Measurements from ENCODE around the gene DUSP6. TPM values are rescaled to one million over a fixed set of nuclear protein-coding genes. Genes with fewer than 3 reads are reported as not detected.

Gene DUSP6
- polyA plus RNA-seq, 1 donor from 2014 or later, result 44.3 TPM

DNA sequence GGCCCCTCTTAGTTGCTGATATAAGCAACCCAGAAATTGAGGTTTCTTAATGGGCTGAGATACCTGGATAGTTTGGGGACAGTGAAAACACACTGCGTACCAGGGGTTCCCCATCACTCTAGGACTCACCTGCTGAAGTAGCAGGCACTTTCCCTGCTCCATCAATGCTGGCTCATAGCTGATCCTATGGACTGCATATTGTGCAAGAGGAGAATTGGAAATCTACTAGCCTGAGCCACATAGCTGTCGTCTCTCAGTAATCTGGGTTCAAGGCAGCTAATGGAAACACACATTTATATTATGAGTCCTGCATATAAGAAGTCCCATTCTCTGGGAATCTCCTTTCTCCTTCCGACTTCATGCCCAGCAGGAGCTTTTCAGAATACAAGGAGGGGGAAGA lies 7.3 kb upstream of the DUSP6 start:
- peaks cover 15% of the 10 kb centered on the region for H3K27me3 ChIP-seq (ENCODE audit: insufficient read depth, low read depth, low read length)
- H3K36me3 ChIP-seq (ENCODE audit: insufficient read depth, low read length), result no peaks in the 10 kb centered on the region
- H3K4me3 ChIP-seq (ENCODE audit: low read length), result no peak overlapping the region
- H3K9me2 ChIP-seq (ENCODE audit: insufficient read depth, low read length), result no peaks in the 10 kb centered on the region
- no peaks in the 10 kb centered on the region for H3K9me3 ChIP-seq (ENCODE audit: low read length)
- H3K9ac ChIP-seq (ENCODE audit: low read length), result no peak overlapping the region
- no peak overlapping the region for H2AFZ ChIP-seq (ENCODE audit: low read depth, low read length)
- no peak overlapping the region for H3K4me2 ChIP-seq (ENCODE audit: low read length)
- TF ChIP-seq EZH2 (IDR thresholded peaks at IDR 0.05; ENCODE audit: borderline replicate concordance, insufficient read depth, low read length, poor library complexity, severe bottlenecking), result no peak
- no peak for TF ChIP-seq REST (IDR thresholded peaks at IDR 0.05; ENCODE audit: borderline replicate concordance)
- no peak for TF ChIP-seq TAF1 (IDR thresholded peaks at IDR 0.05; ENCODE audit: low read depth)
- no peak for TF ChIP-seq EP300 (conservative IDR thresholded peaks at IDR 0.05; ENCODE audit: poor library complexity, severe bottlenecking)
- TF ChIP-seq MXI1 (conservative IDR thresholded peaks at IDR 0.05; ENCODE audit: poor library complexity, severe bottlenecking), result no peak
- no peak for TF ChIP-seq POLR2AphosphoS5 (IDR thresholded peaks at IDR 0.05)
- no peak for TF ChIP-seq RAD21 (conservative IDR thresholded peaks at IDR 0.05)
- TF ChIP-seq SMC3 (conservative IDR thresholded peaks at IDR 0.05; ENCODE audit: poor library complexity), result no peak
- TF ChIP-seq, protein P1, sequence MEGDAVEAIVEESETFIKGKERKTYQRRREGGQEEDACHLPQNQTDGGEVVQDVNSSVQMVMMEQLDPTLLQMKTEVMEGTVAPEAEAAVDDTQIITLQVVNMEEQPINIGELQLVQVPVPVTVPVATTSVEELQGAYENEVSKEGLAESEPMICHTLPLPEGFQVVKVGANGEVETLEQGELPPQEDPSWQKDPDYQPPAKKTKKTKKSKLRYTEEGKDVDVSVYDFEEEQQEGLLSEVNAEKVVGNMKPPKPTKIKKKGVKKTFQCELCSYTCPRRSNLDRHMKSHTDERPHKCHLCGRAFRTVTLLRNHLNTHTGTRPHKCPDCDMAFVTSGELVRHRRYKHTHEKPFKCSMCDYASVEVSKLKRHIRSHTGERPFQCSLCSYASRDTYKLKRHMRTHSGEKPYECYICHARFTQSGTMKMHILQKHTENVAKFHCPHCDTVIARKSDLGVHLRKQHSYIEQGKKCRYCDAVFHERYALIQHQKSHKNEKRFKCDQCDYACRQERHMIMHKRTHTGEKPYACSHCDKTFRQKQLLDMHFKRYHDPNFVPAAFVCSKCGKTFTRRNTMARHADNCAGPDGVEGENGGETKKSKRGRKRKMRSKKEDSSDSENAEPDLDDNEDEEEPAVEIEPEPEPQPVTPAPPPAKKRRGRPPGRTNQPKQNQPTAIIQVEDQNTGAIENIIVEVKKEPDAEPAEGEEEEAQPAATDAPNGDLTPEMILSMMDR (IDR thresholded peaks at IDR 0.05; ENCODE audit: poor library complexity, severe bottlenecking), result no peak
- no peaks in the 10 kb centered on the region for H4K20me1 ChIP-seq (ENCODE audit: insufficient read depth)
- no peaks in the 10 kb centered on the region for H3F3A ChIP-seq (ENCODE audit: insufficient read depth, low read length, poor library complexity, severe bottlenecking)
- H3K79me2 ChIP-seq (replicated peaks; ENCODE audit: insufficient read depth, low read length), result peaks cover 16% of the 10 kb centered on the region
- H3K27ac ChIP-seq (ENCODE audit: low read length), result no peak overlapping the region

- no peaks in the 10 kb centered on the region for H3K9me2 ChIP-seq (ENCODE audit: insufficient read depth, low read length)
- H2AFZ ChIP-seq (ENCODE audit: low read depth, low read length), result no peak overlapping the region
- no peak overlapping the region for H3K4me3 ChIP-seq (ENCODE audit: low read length)
- H3K9me3 ChIP-seq (ENCODE audit: low read length), result no peaks in the 10 kb centered on the region
- no peak overlapping the region for H3K9ac ChIP-seq (ENCODE audit: low read length)
- peaks cover 15% of the 10 kb centered on the region for H3K27me3 ChIP-seq (ENCODE audit: insufficient read depth, low read depth, low read length)
- H3K4me2 ChIP-seq (ENCODE audit: low read length), result no peak overlapping the region
- H3K36me3 ChIP-seq (ENCODE audit: insufficient read depth, low read length), result no peaks in the 10 kb centered on the region
- no peaks in the 10 kb centered on the region for H3F3A ChIP-seq (ENCODE audit: insufficient read depth, low read length, poor library complexity, severe bottlenecking)
- no peak for TF ChIP-seq RAD21 (conservative IDR thresholded peaks at IDR 0.05)
- TF ChIP-seq EP300 (conservative IDR thresholded peaks at IDR 0.05; ENCODE audit: poor library complexity, severe bottlenecking), result no peak
- no peak for TF ChIP-seq SMC3 (conservative IDR thresholded peaks at IDR 0.05; ENCODE audit: poor library complexity)
- TF ChIP-seq POLR2AphosphoS5 (IDR thresholded peaks at IDR 0.05), result no peak
- H3K27ac ChIP-seq (ENCODE audit: low read length), result no peak overlapping the region
- peaks cover 21% of the 10 kb centered on the region for H3K79me2 ChIP-seq (replicated peaks; ENCODE audit: insufficient read depth, low read length)
- no peaks in the 10 kb centered on the region for H4K20me1 ChIP-seq (ENCODE audit: insufficient read depth)
Measured at GRCh38 chr12:89358805-89359204, 6.5 kb upstream of the DUSP6 start.

Data from neural cell (in vitro differentiated cells).